ENCODE results near the gene G2E3. TPM values are rescaled to one million over a fixed set of nuclear protein-coding genes. Genes with fewer than 3 reads are reported as not detected.

G2E3 gene
- total RNA-seq, 3 donors from 2014 or later: 14.9 to 16.3 (median 15.1) TPM

DNA sequence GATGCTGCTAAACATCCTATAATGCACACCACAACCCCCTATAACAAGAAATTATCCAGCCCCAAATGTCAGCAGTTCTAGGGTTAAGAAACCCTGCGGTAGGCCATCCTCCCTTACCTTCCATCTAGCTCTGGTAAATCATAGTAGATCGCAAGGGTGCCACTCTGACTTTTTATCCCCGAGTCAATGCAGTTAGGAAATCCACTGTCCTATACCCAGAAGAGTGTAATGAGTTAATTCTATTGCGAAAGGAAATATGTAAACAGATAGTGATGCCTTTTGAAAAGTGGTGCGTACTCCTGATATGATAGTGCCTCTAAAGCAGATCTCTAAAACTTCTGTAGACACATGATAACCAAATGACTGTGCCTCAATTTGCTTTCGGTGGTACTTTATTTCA, 93.0 kb downstream of the G2E3 start:
- intact Hi-C loops (cut with DNase I, micrococcal nuclease): no loop called here
- DNase-seq (no peak), ATAC-seq (no peak)
- no peak overlapping the region for H3K4me3 ChIP-seq
- TF ChIP-seq, protein P1, sequence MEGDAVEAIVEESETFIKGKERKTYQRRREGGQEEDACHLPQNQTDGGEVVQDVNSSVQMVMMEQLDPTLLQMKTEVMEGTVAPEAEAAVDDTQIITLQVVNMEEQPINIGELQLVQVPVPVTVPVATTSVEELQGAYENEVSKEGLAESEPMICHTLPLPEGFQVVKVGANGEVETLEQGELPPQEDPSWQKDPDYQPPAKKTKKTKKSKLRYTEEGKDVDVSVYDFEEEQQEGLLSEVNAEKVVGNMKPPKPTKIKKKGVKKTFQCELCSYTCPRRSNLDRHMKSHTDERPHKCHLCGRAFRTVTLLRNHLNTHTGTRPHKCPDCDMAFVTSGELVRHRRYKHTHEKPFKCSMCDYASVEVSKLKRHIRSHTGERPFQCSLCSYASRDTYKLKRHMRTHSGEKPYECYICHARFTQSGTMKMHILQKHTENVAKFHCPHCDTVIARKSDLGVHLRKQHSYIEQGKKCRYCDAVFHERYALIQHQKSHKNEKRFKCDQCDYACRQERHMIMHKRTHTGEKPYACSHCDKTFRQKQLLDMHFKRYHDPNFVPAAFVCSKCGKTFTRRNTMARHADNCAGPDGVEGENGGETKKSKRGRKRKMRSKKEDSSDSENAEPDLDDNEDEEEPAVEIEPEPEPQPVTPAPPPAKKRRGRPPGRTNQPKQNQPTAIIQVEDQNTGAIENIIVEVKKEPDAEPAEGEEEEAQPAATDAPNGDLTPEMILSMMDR (IDR thresholded peaks at IDR 0.05): no peak
- no peaks in the 10 kb centered on the region for H3K9me3 ChIP-seq
- no peaks in the 10 kb centered on the region for H3K36me3 ChIP-seq (ENCODE audit: low read depth)
- H3K4me1 ChIP-seq (ENCODE audit: low read depth): no peaks in the 10 kb centered on the region

DNA sequence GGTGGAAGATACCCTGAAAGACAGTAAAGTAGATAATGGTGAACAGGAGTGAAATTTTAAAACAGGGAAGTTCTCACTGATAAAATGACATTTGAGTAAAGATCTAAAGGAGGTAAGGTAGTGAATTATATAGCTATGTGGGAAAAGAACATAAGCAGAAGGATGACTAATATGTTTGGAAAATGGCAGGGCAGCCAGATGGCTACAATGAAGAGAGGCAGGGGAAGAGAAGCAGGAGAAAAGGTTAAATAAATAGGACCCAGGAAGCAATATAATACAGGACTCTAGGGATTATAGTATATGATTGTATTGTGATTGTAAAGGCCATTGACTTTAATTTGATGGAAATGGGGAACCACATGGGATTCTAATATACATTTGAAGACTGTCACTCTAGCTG, 96.2 kb downstream of the G2E3 start:
- no peaks in the 10 kb centered on the region for H3K9me3 ChIP-seq
- DNase-seq (no peak), ATAC-seq (peak; percentile 89)
- no peak overlapping the region for H3K4me3 ChIP-seq
- H3K36me3 ChIP-seq (ENCODE audit: low read depth): no peaks in the 10 kb centered on the region
- TF ChIP-seq, protein P1 (IDR thresholded peaks at IDR 0.05): no peak
- no peaks in the 10 kb centered on the region for H3K4me1 ChIP-seq (ENCODE audit: low read depth)
- intact Hi-C loops (cut with DNase I, micrococcal nuclease): no loop called here

DNA sequence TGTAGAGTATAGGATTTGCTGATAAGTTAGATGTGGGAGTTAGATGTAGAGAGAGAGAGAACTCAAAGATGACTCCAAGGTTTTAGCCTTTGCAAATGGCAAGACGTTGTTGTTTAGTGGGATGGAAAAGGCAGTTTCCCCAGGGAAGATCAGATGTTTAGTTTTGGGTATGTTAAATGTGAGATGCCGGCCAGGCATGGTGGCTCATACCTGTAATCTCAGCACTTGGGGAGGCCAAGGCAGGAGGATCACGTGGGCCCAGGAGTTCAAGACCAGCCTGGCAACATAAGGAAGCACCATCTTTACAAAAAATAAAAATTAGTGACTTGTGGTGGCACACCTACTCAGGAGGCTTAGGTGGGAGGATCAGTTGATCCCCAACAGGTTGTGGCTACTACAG, 96.7 kb downstream of the G2E3 start:
- DNase-seq (no peak), ATAC-seq (no peak)
- Histone ChIP-seq H3K4me3 (no peak overlapping the region), H3K4me1 (ENCODE audit: low read depth) (no peaks in the 10 kb centered on the region), H3K9me3 (no peaks in the 10 kb centered on the region), H3K36me3 (ENCODE audit: low read depth) (no peaks in the 10 kb centered on the region)
- intact Hi-C loops (cut with DNase I, micrococcal nuclease): no loop called here
- TF ChIP-seq, protein P1 (IDR thresholded peaks at IDR 0.05): no peak

DNA sequence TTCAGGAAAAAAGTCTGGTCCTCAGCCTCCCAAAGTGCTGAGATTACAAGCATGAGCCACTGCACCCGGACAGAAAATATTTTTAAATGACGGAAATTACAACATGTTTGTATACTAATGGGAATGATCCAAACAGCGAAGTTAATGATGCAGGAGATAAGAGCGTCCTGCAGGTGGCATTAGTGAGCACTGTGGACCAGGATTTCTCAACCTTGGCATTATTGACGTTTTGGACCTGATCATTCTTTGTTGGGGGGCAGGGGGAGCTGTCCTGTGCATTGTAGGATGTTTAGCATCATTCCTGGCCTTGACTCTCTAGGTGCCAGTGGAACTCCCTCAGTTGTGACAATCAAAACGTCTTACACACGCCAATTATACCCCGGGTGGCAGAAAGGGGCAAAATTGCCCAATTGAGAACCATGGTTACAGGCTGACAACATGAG, 97.3 kb downstream of the G2E3 start:
- ATAC-seq: peak; percentile 83
- Histone ChIP-seq H3K9me3 (no peaks in the 10 kb centered on the region), H3K4me1 (ENCODE audit: low read depth) (no peaks in the 10 kb centered on the region), H3K36me3 (ENCODE audit: low read depth) (no peaks in the 10 kb centered on the region), H3K4me3 (no peak overlapping the region)
- DNase-seq: peak in 1 of 3 donors; percentile 56
- TF ChIP-seq, protein P1 (IDR thresholded peaks at IDR 0.05): peak; percentile 51
- intact Hi-C loops (cut with DNase I, micrococcal nuclease): no loop called here

DNA sequence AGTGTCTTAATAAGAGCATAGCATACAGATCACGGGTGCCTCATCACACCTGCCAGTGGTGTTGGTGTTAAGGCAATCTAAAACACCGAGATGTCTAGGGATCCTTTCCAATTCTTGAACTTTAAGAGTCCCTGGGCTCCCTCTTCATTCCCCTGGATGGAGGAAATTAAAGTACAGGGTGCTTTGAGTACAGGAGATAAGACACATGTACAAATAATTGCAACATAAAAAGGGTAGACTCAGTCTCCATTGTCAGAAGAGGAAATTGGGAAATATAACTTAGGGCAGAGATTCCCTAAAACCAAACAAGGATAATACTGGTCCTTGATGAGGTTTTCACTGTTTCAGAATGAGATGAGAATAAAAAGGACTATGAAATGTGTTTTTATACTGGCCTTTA, 98.1 kb downstream of the G2E3 start:
- intact Hi-C loops (cut with DNase I, micrococcal nuclease): no loop called here
- Histone ChIP-seq H3K4me3 (no peak overlapping the region), H3K36me3 (ENCODE audit: low read depth) (no peaks in the 10 kb centered on the region), H3K9me3 (no peaks in the 10 kb centered on the region), H3K4me1 (ENCODE audit: low read depth) (no peaks in the 10 kb centered on the region)
- TF ChIP-seq, protein P1 (IDR thresholded peaks at IDR 0.05): no peak
- DNase-seq: no peak
- ATAC-seq: no peak

DNA sequence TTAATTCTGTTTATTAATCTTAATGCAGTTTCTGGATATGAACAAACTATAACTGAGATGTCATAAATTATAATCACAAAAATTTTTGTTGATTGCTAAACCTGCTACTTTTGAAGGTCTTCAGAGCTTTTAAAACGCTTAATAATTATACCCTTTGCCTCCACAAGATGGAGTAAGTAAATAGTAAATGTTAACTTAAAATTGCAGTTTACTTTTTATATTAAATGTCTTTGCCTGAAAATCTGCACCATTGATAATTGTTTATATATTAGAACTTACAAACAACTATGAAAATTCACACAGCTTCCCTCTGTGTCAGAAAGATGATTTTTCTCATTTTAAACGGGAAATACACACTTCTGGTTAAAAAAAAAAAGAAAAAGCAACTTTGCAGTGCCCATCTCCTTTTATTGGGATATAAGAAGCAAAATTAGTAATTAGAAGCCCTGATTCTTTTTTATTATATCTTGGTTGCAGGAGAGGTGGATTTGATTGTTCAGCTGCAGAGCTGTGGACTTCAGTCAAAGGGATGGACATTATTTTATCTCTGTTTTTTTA, 98.7 kb downstream of the G2E3 start:
- no peaks in the 10 kb centered on the region for H3K9me3 ChIP-seq
- DNase-seq: no peak
- TF ChIP-seq, protein P1 (IDR thresholded peaks at IDR 0.05): no peak
- no peaks in the 10 kb centered on the region for H3K36me3 ChIP-seq (ENCODE audit: low read depth)
- ATAC-seq: no peak
- no peaks in the 10 kb centered on the region for H3K4me1 ChIP-seq (ENCODE audit: low read depth)
- H3K4me3 ChIP-seq: no peak overlapping the region
- intact Hi-C loops (cut with DNase I, micrococcal nuclease): no loop called here

Measured in mucosa of descending colon (tissue), 3 donors.